ENCODE data around the gene PLXNB3.

DNA sequence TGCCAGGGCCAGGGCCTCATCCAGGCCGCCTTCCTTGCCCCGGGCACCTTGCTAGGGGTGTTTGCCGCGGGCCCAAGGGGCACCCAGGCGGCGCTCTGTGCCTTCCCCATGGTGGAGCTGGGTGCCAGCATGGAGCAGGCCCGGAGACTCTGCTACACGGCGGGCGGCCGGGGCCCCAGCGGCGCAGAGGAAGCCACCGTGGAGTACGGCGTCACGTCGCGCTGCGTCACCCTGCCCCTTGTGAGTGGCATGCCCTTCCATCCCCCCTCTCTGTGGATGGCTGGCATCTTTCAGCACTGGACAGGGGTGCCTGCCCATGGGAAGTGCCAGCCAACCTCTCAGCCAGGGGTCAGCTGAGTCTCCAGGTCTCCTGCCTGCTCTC is 3.6 kb downstream of the PLXNB3 start:
- TF ChIP-seq, protein P1, sequence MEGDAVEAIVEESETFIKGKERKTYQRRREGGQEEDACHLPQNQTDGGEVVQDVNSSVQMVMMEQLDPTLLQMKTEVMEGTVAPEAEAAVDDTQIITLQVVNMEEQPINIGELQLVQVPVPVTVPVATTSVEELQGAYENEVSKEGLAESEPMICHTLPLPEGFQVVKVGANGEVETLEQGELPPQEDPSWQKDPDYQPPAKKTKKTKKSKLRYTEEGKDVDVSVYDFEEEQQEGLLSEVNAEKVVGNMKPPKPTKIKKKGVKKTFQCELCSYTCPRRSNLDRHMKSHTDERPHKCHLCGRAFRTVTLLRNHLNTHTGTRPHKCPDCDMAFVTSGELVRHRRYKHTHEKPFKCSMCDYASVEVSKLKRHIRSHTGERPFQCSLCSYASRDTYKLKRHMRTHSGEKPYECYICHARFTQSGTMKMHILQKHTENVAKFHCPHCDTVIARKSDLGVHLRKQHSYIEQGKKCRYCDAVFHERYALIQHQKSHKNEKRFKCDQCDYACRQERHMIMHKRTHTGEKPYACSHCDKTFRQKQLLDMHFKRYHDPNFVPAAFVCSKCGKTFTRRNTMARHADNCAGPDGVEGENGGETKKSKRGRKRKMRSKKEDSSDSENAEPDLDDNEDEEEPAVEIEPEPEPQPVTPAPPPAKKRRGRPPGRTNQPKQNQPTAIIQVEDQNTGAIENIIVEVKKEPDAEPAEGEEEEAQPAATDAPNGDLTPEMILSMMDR (IDR thresholded peaks at IDR 0.05; ENCODE audit: low read length), result no peak
- no peak for TF ChIP-seq EZH2 (optimal IDR thresholded peaks at IDR 0.05; ENCODE audit: low read depth, low read length)
- TF ChIP-seq EZH2phosphoT487 (IDR thresholded peaks at IDR 0.05; ENCODE audit: low read length), result no peak

Measured in MM.1S (cell line).